Muscle layer of colon (tissue), 2 donors: ENCODE results near the gene ANXA7.

ENCODE experiments used
- H3K27ac ChIP-seq: one replicate; pipeline ENCODE4 v1.7.0; 2013; ENCODE audit warnings: low read depth, mild to moderate bottlenecking, low read length, moderate library complexity
- H3K27me3 ChIP-seq, 2 donors: one replicate each; pipeline ENCODE4 v1.7.0; 2013; ENCODE audit warnings: low read length in 2 of 2, mild to moderate bottlenecking in 2 of 2; ENCODE audit not compliant: insufficient read depth in 2 of 2, control insufficient read depth in 1 of 2
- H3K36me3 ChIP-seq: one replicate; pipeline ENCODE4 v1.7.0; 2013; ENCODE audit warnings: mild to moderate bottlenecking, low read length; ENCODE audit not compliant: insufficient read depth
- H3K4me1 ChIP-seq: one replicate; pipeline ENCODE4 v1.7.0; 2013; ENCODE audit warnings: mild to moderate bottlenecking, low read length; ENCODE audit not compliant: insufficient read depth
- H3K4me3 ChIP-seq, 2 donors: one replicate each; pipeline ENCODE4 v1.7.0; 2013; ENCODE audit warnings: low read length in 2 of 2, low read depth in 1 of 2, mild to moderate bottlenecking in 1 of 2, moderate library complexity in 1 of 2
- H3K9ac ChIP-seq: one replicate; pipeline ENCODE4 v1.7.0; 2013; ENCODE audit warnings: low read length
- H3K9me3 ChIP-seq: one replicate; pipeline ENCODE4 v1.7.0; 2013; ENCODE audit warnings: mild to moderate bottlenecking, low read length
- donor health status: abdominal sarcoma.
- donor health status: Adenocarcinoma of cecum.

ANXA7 gene

GRCh38 chr10:73413528-73414229 is at the start of gene ANXA7:
TSS of gene ANXA7 (minus strand) at chr10:73414058. CDS start at chr10:73400856, 13,202 bp downstream.
- H3K9me3 ChIP-seq = no peaks in the 10 kb centered on the region
- H3K36me3 ChIP-seq = no peaks in the 10 kb centered on the region
- H3K4me3 ChIP-seq = peak within 1 kb of the TSS; percentile 86 to 94
- no peaks in the 10 kb centered on the region for H3K27me3 ChIP-seq
- H3K9ac ChIP-seq = peak within 1 kb of the TSS; percentile 76
- peaks cover 11% of the 10 kb centered on the region for H3K4me1 ChIP-seq
- peak within 1 kb of the TSS; percentile 88 for H3K27ac ChIP-seq

DNA sequence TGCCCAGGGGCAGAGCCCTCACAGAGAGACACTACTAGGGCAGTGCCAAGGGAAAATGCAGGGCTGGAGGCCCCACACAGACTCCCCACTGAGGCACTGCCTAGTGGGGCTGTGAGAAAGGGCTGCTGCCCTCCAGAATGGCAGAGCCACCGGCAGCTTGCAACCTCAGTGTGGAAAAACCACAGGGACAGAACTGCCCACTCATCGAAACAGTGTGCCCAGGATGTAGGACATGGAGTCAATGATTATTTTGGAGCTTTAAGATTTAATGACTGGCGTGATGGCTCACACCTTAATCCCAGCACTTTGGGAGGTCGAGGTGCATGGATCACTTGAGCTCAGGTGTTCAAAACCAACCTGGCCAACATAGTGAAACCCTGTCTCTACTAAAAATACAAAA is 47.0 kb upstream of the ANXA7 start:
- no peaks in the 10 kb centered on the region for H3K27me3 ChIP-seq
- no peak overlapping the region for H3K4me3 ChIP-seq
- H3K27ac ChIP-seq = no peak overlapping the region
- H3K4me1 ChIP-seq = no peaks in the 10 kb centered on the region
- peaks cover 20% of the 10 kb centered on the region for H3K36me3 ChIP-seq
- no peaks in the 10 kb centered on the region for H3K9me3 ChIP-seq
- H3K9ac ChIP-seq = no peak overlapping the region

GRCh38 chr10:73459683-73460314 is 45.9 kb upstream of the ANXA7 start:
- Histone ChIP-seq H3K27ac (no peak overlapping the region), H3K36me3 (peaks cover 16% of the 10 kb centered on the region), H3K27me3 (no peaks in the 10 kb centered on the region), H3K4me1 (no peaks in the 10 kb centered on the region), H3K9me3 (no peaks in the 10 kb centered on the region), H3K9ac (no peak overlapping the region), H3K4me3 (no peak overlapping the region)

DNA sequence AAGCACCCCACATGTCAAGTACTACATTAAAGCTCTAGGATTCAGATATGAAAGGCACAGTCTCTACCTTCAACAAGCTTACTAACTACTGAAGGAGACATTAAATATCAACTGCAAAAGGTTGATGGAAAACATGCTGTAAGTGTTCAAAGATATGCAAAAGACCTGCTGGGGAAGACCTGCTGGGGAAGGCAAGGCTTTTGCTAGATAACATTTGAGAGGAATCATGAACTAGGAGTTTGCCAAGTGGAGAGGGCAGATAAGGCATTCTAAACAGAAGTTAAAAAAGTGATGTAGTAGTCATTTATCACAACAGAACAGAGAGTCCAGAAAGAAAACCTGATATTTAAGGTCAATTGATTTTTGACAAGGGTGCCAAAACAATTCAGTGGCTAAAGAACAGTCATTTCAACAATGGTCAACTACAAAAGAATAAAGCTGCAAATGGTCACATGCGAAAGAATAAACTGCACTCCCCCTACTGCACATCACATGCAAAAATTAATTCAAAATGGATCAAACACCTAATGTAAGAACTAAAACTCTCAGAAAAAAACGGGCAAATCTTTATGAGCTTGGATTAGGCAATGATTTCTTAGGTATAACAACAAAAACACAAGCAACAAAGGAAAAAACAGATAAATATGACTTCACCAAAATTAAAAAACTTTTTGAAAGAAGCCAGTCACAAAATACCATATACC is 42.5 kb upstream of the ANXA7 start:
- no peak overlapping the region for H3K4me3 ChIP-seq
- H3K27me3 ChIP-seq = no peaks in the 10 kb centered on the region
- peaks cover 10% of the 10 kb centered on the region for H3K36me3 ChIP-seq
- no peak overlapping the region for H3K27ac ChIP-seq
- no peak overlapping the region for H3K9ac ChIP-seq
- no peaks in the 10 kb centered on the region for H3K9me3 ChIP-seq
- H3K4me1 ChIP-seq = no peaks in the 10 kb centered on the region

- Histone ChIP-seq H3K4me1 (no peaks in the 10 kb centered on the region), H3K36me3 (peaks cover 31% of the 10 kb centered on the region), H3K27me3 (no peaks in the 10 kb centered on the region), H3K9me3 (no peaks in the 10 kb centered on the region), H3K4me3 (no peak overlapping the region), H3K9ac (no peak overlapping the region), H3K27ac (no peak overlapping the region)
These were observed 35.3 kb upstream of the ANXA7 start for GRCh38 chr10:73449113-73449512.

GRCh38 chr10:73448384-73448783 is 34.5 kb upstream of the ANXA7 start:
- Histone ChIP-seq H3K4me1 (no peaks in the 10 kb centered on the region), H3K27me3 (no peaks in the 10 kb centered on the region), H3K9ac (no peak overlapping the region), H3K36me3 (peaks cover 39% of the 10 kb centered on the region), H3K9me3 (no peaks in the 10 kb centered on the region), H3K27ac (no peak overlapping the region), H3K4me3 (no peak overlapping the region)

DNA sequence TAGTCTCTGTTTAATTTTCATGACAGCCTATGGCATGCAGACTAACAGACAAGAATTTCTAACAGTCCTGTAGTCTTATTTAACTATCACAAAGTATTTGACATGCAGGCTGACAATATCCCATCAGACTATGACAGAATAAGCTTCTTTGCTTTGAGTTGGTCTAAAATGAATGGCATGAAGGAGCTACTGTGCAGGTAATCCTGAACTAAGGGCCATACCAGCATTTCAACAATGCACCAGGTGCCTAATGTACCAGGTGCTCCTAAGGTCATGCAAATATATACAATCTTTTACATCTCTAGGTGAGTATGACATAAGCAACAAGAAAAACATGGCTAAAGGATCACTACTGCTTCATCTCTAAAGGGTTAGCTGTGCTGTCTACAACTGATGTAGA is 33.1 kb upstream of the ANXA7 start:
- H3K9ac ChIP-seq = no peak overlapping the region
- no peak overlapping the region for H3K4me3 ChIP-seq
- H3K27ac ChIP-seq = no peak overlapping the region
- H3K9me3 ChIP-seq = no peaks in the 10 kb centered on the region
- H3K4me1 ChIP-seq = no peaks in the 10 kb centered on the region
- peaks cover 40% of the 10 kb centered on the region for H3K36me3 ChIP-seq
- H3K27me3 ChIP-seq = no peaks in the 10 kb centered on the region

- H3K9ac ChIP-seq = no peak overlapping the region
- no peak overlapping the region for H3K4me3 ChIP-seq
- no peak overlapping the region for H3K27ac ChIP-seq
- H3K9me3 ChIP-seq = no peaks in the 10 kb centered on the region
- H3K4me1 ChIP-seq = no peaks in the 10 kb centered on the region
- peaks cover 46% of the 10 kb centered on the region for H3K36me3 ChIP-seq
- no peaks in the 10 kb centered on the region for H3K27me3 ChIP-seq
These were observed 30.6 kb upstream of the ANXA7 start for GRCh38 chr10:73444457-73444856.

DNA sequence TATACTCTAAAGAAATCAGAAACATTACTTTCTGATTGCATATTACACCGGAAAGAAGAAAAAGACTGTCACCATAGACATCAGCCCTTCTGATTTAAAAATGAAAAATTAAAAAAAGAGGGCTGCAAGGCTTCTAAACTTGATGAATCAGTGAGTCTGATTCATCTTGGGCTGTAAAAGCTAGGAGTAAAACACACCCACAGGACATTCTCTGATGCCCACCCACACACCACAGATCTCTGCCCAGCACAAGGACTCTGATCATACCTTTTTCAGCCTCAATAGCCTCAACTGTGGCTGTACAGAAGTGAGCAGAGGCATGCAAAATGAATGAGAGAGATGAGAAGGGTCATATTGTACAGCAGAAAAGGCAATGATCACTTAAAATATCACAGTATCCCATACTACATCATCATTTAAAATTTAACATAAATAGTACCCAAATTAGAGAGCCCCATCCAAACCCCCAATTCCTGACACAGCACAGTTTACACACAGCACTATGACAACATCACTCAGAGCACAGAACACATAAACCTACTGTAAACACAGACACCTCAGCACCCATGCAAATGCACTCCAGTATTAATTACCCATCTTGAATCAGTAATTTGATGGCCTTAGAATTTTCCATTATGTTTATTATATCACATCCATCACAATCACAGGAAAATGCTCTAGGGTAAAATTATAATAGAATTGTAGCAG is 25.9 kb upstream of the ANXA7 start:
- H3K4me3 ChIP-seq = no peak overlapping the region
- no peaks in the 10 kb centered on the region for H3K4me1 ChIP-seq
- no peaks in the 10 kb centered on the region for H3K9me3 ChIP-seq
- peaks cover 37% of the 10 kb centered on the region for H3K36me3 ChIP-seq
- no peak overlapping the region for H3K27ac ChIP-seq
- no peak overlapping the region for H3K9ac ChIP-seq
- H3K27me3 ChIP-seq = no peaks in the 10 kb centered on the region

- no peaks in the 10 kb centered on the region for H3K27me3 ChIP-seq
- no peak overlapping the region for H3K27ac ChIP-seq
- H3K36me3 ChIP-seq = peaks cover 29% of the 10 kb centered on the region
- no peaks in the 10 kb centered on the region for H3K4me1 ChIP-seq
- no peak overlapping the region for H3K4me3 ChIP-seq
- H3K9ac ChIP-seq = no peak overlapping the region
- no peaks in the 10 kb centered on the region for H3K9me3 ChIP-seq
These were observed 25.2 kb upstream of the ANXA7 start for GRCh38 chr10:73439055-73439454.

- Histone ChIP-seq H3K9me3 (no peaks in the 10 kb centered on the region), H3K9ac (no peak within 1 kb of the TSS), H3K4me3 (no peak within 1 kb of the TSS), H3K4me1 (no peaks in the 10 kb centered on the region), H3K27ac (no peak within 1 kb of the TSS), H3K36me3 (peaks cover 16% of the 10 kb centered on the region), H3K27me3 (no peaks in the 10 kb centered on the region)
These were observed 19.6 kb upstream of the ANXA7 start, which contains the start of gene MSS51 for GRCh38 chr10:73433538-73433867. TSS of gene MSS51 (minus strand) at chr10:73433561. CDS start at chr10:73428284, 5,277 bp downstream.
